Body of pancreas (tissue), 4 donors: ENCODE measurements around the gene STX16. TPM values are rescaled to one million over a fixed set of nuclear protein-coding genes. Genes with fewer than 3 reads are reported as not detected.

Experiments used
- ATAC-seq: fragments of 150-250 bp; one replicate; pipeline ENCODE4 v1.9.1; 2016
- DNase-seq, 4 donors: peaks; one replicate each; pipeline ENCODE4 v3.0.0-alpha.2; 2019
- H3K27ac ChIP-seq, 4 donors: fragments of 200-600 bp; sonication (generic); 1 replicate in 3 of 4; 2 replicates in 1 of 4; pipeline versions ENCODE4 v1.5.1 to v1.6.1; 2016 to 2019; ENCODE audit warnings: mild to moderate bottlenecking in 1 of 4, mixed read lengths in 1 of 4, moderate library complexity in 1 of 4
- H3K27me3 ChIP-seq, 2 donors: fragments of 200-600 bp; sonication (generic); one replicate each; pipeline ENCODE4 v1.6.0; 2016; ENCODE audit warnings: mild to moderate bottlenecking in 1 of 2
- H3K36me3 ChIP-seq, 2 donors: fragments of 200-600 bp; sonication (generic); replicated peaks in 1 of 2; 2 replicates each; pipeline ENCODE4 v1.5.1; 2016; ENCODE audit warnings: low read depth in 2 of 2; ENCODE audit not compliant: insufficient read depth in 1 of 2
- H3K4me1 ChIP-seq: fragments of 200-600 bp; sonication (generic); one replicate; pipeline ENCODE4 v1.6.0; 2016
- H3K4me3 ChIP-seq, 2 donors: fragments of 200-600 bp; sonication (generic); 1 replicate in 1 of 2; 2 replicates in 1 of 2; pipeline ENCODE4 v1.5.1; 2016 to 2019
- H3K9me3 ChIP-seq, 3 donors: fragments of 200-600 bp; sonication (generic); 1 replicate in 2 of 3; 2 replicates in 1 of 3; pipeline ENCODE4 v1.5.1; 2016
- CTCF ChIP-seq, 7 experiments: fragments of 450-650 bp in 4 of 7; fragments of 200-600 bp in 3 of 7; sonication (generic) in 3 of 7; IDR thresholded peaks; one replicate each; pipeline ENCODE4 v1.5.1; 2016 to 2019; ENCODE audit warnings: antibody characterized with exemption in 7 of 7
- POLR2A ChIP-seq, 3 donors: fragments of 450-650 bp; IDR thresholded peaks; one replicate each; pipeline ENCODE4 v1.6.1; 2016; ENCODE audit warnings: antibody characterized with exemption in 3 of 3, mild to moderate bottlenecking in 2 of 3
- WGBS, 2 donors: methylation state at CpG; one replicate each; pipeline ENCODE4 v1.1.5; 2017; 5-methylcytosine and 5-hydroxymethylcytosine counted together
- intact Hi-C: fragments of 100-400 bp; cut with DNase I; formaldehyde crosslinking; loops from one replicate; pipeline ENCODE4 v1.15.1; 2023
- total RNA-seq, 2 donors: library from RNA; depleted of rRNA; stranded (reverse); fragments of >200 nt; gene quantifications; one replicate each; pipeline ENCODE4 v1.1.0, GENCODE V29; 2016

The STX16 gene
- total RNA-seq, 2 donors from 2014 or later = 55.0 to 69.5 TPM

GRCh38 chr20:58621906-58622548, 29.1 kb upstream of the STX16 start:
- ATAC-seq = no peak
- Histone ChIP-seq H3K27ac (no peak overlapping the region), H3K4me1 (no peaks in the 10 kb centered on the region), H3K27me3 (no peaks in the 10 kb centered on the region), H3K4me3 (no peak overlapping the region), H3K9me3 (no peaks in the 10 kb centered on the region), H3K36me3 (no peaks in the 10 kb centered on the region)
- intact Hi-C loops = no loop called here
- DNase-seq = no peak
- TF ChIP-seq POLR2A (IDR thresholded peaks at IDR 0.05) = no peak
- TF ChIP-seq CTCF (IDR thresholded peaks at IDR 0.05) = no peak
- 82 to 87% methylated on average over 9 of the region's 9 CpGs for WGBS, 2 donors

GRCh38 chr20:58622671-58623578, 28.2 kb upstream of the STX16 start:
- TF ChIP-seq CTCF (IDR thresholded peaks at IDR 0.05) (no peak), POLR2A (IDR thresholded peaks at IDR 0.05) (no peak)
- intact Hi-C loops = no loop called here
- WGBS, 2 donors = 62 to 72% methylated on average over 13 of the region's 13 CpGs
- Histone ChIP-seq H3K4me1 (no peaks in the 10 kb centered on the region), H3K27me3 (no peaks in the 10 kb centered on the region), H3K27ac (no peak overlapping the region), H3K9me3 (no peaks in the 10 kb centered on the region), H3K4me3 (no peak overlapping the region), H3K36me3 (no peaks in the 10 kb centered on the region)
- DNase-seq = peak in 1 of 4 donors; percentile 14
- no peak for ATAC-seq

- ATAC-seq (peak; percentile 50), DNase-seq (peak in 3 of 4 donors; percentile 24 to 41 (median 26))
- Histone ChIP-seq H3K36me3 (no peaks in the 10 kb centered on the region), H3K4me1 (no peaks in the 10 kb centered on the region), H3K9me3 (no peaks in the 10 kb centered on the region), H3K4me3 (no peak overlapping the region), H3K27me3 (no peaks in the 10 kb centered on the region), H3K27ac (no peak overlapping the region)
- intact Hi-C loops = no loop called here
- no peak for TF ChIP-seq POLR2A (IDR thresholded peaks at IDR 0.05)
- TF ChIP-seq CTCF (IDR thresholded peaks at IDR 0.05) = peak in 1 of 7 experiments; percentile 16
- WGBS, 2 donors = 76 to 83% methylated on average over 25 to 29 of the region's 29 CpGs
Measured at GRCh38 chr20:58623579-58624473, 27.3 kb upstream of the STX16 start.

GRCh38 chr20:58624687-58625086, 26.4 kb upstream of the STX16 start:
- intact Hi-C loops = no loop called here
- Histone ChIP-seq H3K9me3 (no peaks in the 10 kb centered on the region), H3K4me1 (no peaks in the 10 kb centered on the region), H3K27me3 (no peaks in the 10 kb centered on the region), H3K36me3 (no peaks in the 10 kb centered on the region), H3K27ac (no peak overlapping the region), H3K4me3 (no peak overlapping the region)
- WGBS, 2 donors = 66 to 74% methylated on average over 10 of the region's 10 CpGs
- DNase-seq (no peak), ATAC-seq (no peak)
- TF ChIP-seq CTCF (IDR thresholded peaks at IDR 0.05) (no peak), POLR2A (IDR thresholded peaks at IDR 0.05) (no peak)
